NCI-H187 treated with DMSO at 0.1 percent for 48 hours (cell line): ENCODE measurements around the gene RELB.
"Not testable (repeated sequence)": the region's sequence is repeated elsewhere in the genome, so short reads cannot be mapped to it uniquely, and the experiment has no call there.

ENCODE experiments used
- DNase-seq: peaks from one replicate; lab custom pipeline; 2025; lab: John Stamatoyannopoulos, UW

Gene RELB

GRCh38 chr19:44987148-44987675 is 14.1 kb upstream of the RELB start:
- no peak for DNase-seq

GRCh38 chr19:44988273-44988672 is 13.0 kb upstream of the RELB start:
- no peak for DNase-seq

GRCh38 chr19:44988896-44989556 is 12.2 kb upstream of the RELB start:
- DNase-seq: no peak

- DNase-seq: no peak
Observed at GRCh38 chr19:44990459-44990858, 10.8 kb upstream of the RELB start.

GRCh38 chr19:44990966-44991365 is 10.3 kb upstream of the RELB start:
- no peak for DNase-seq

GRCh38 chr19:44992336-44993163 is 8.7 kb upstream of the RELB start:
- no peak for DNase-seq

- no peak for DNase-seq
Observed at GRCh38 chr19:44993526-44993925, 7.7 kb upstream of the RELB start.

- DNase-seq: no peak
Observed at GRCh38 chr19:44993926-44994537, 7.2 kb upstream of the RELB start.

GRCh38 chr19:44998025-44998424 is 3.2 kb upstream of the RELB start:
- no peak for DNase-seq

GRCh38 chr19:44999131-44999925 is 1.9 kb upstream of the RELB start:
- not testable (repeated sequence) for DNase-seq

GRCh38 chr19:45000665-45001064 is 599 bp upstream of the RELB start:
- DNase-seq: not testable (repeated sequence)

GRCh38 chr19:45003485-45003884 is 2.2 kb downstream of the RELB start:
- no peak for DNase-seq

GRCh38 chr19:45005787-45006186 is 4.5 kb downstream of the RELB start:
- DNase-seq: no peak

GRCh38 chr19:45008552-45008951 is 7.3 kb downstream of the RELB start:
- DNase-seq: no peak

- DNase-seq: no peak
Observed at GRCh38 chr19:45009625-45010255, 8.5 kb downstream of the RELB start.

GRCh38 chr19:45010306-45010705 is 9.0 kb downstream of the RELB start:
- DNase-seq: no peak

GRCh38 chr19:45011959-45012358 is 10.7 kb downstream of the RELB start:
- DNase-seq: no peak

- DNase-seq: no peak
Observed at GRCh38 chr19:45016388-45017314, 15.4 kb downstream of the RELB start.

GRCh38 chr19:45019187-45019586 is 17.9 kb downstream of the RELB start:
- no peak for DNase-seq

GRCh38 chr19:45020071-45020470 is 18.8 kb downstream of the RELB start:
- no peak for DNase-seq
